Thyroid gland (tissue), 4 donors: Measurements from ENCODE around the gene DRG2. TPM values are rescaled to one million over a fixed set of nuclear protein-coding genes. Genes with fewer than 3 reads are reported as not detected.

ENCODE experiments used
- DNase-seq, 2 donors: peaks; one replicate each; pipeline ENCODE4 v3.0.0-alpha.2; 2019
- H3K27ac ChIP-seq, 3 donors: fragments of 200-600 bp; sonication (generic); 1 replicate in 2 of 3; 2 replicates in 1 of 3; pipeline ENCODE4 v1.5.1; 2016 to 2019; ENCODE audit warnings: mild to moderate bottlenecking in 1 of 3, moderate library complexity in 1 of 3
- H3K27me3 ChIP-seq: fragments of 200-600 bp; sonication (generic); one replicate; pipeline ENCODE4 v1.5.1; 2019
- H3K36me3 ChIP-seq, 2 donors: fragments of 200-600 bp; sonication (generic); one replicate each; pipeline ENCODE4 v1.5.1; 2016 to 2019
- H3K4me1 ChIP-seq, 2 donors: fragments of 200-600 bp; sonication (generic); one replicate each; pipeline ENCODE4 v1.5.1; 2017 to 2019
- H3K4me3 ChIP-seq, 3 donors: fragments of 200-600 bp; sonication (generic); replicated peaks in 1 of 3; 1 replicate in 2 of 3; 2 replicates in 1 of 3; pipeline ENCODE4 v1.5.1; 2016; ENCODE audit warnings: mild to moderate bottlenecking in 1 of 3
- H3K9me3 ChIP-seq: fragments of 200-600 bp; sonication (generic); one replicate; pipeline ENCODE4 v1.5.1; 2017
- POLR2A ChIP-seq, 2 donors: fragments of 450-650 bp; IDR thresholded peaks; one replicate each; pipeline ENCODE4 v1.6.1; 2017; ENCODE audit warnings: antibody characterized with exemption in 2 of 2, mild to moderate bottlenecking in 2 of 2, moderate library complexity in 1 of 2
- WGBS, 2 donors: methylation state at CpG; one replicate each; pipeline ENCODE4 v1.1.5; 2017; 5-methylcytosine and 5-hydroxymethylcytosine counted together
- intact Hi-C: fragments of 100-400 bp; cut with DNase I; formaldehyde crosslinking; loops from one replicate; pipeline ENCODE4 v1.15.1; 2023
- total RNA-seq, 4 donors: library from RNA; depleted of rRNA; stranded (reverse); fragments of >200 nt; gene quantifications; one replicate each; pipeline ENCODE4 v1.2.3, GENCODE V29; 2016
- TF ChIP-seq, protein P1 (sequence below), 6 experiments: fragments of 200-600 bp in 3 of 6; fragments of 450-650 bp in 3 of 6; sonication (generic) in 3 of 6; IDR thresholded peaks; one replicate each; pipeline ENCODE4 v1.5.1; 2016 to 2019; ENCODE audit warnings: antibody characterized with exemption in 6 of 6, mild to moderate bottlenecking in 2 of 6, inconsistent platforms in 1 of 6, moderate library complexity in 1 of 6

DRG2 gene
- total RNA-seq, 4 donors from 2014 or later: 35.3 to 88.8 (median 59.2) TPM

DNA sequence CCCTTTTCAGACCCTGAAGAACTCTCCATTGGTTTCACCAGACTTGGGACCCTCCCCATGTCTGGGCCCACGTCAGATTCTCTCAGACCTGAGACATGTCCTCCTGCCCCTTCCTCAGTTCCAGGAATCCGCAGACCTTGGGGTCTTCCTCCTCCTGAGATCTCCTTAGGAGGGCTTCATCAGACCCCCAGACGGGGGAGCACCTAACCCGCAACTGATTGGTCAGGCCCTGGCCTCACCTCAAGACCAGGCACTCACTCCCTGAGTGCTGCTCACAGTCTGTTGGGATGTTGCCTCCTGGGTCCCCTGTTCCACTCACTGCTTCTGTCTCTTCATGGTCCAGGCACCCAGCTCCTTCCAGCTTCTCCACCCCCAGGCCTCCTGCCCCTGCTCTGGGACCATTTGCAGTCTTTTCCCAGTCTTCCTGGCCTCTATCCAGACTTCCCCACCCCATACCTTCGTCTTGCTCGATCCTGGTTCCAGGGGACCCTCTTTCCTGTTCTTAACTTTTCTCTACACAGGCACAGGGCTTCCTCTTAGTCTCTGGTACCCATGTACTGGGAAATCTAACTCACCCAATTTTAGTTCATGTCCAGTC is 47.4 kb upstream of the DRG2 start:
- no peak for DNase-seq
- Histone ChIP-seq H3K27me3 (no peaks in the 10 kb centered on the region), H3K4me1 (peaks cover 26 to 32% of the 10 kb centered on the region in 2 donors), H3K27ac (peak overlapping the region in 2 of 3 donors; percentile 55 to 87), H3K9me3 (no peaks in the 10 kb centered on the region), H3K36me3 (no peaks in the 10 kb centered on the region), H3K4me3 (peak overlapping the region; percentile 61 to 88 (median 65))
- TF ChIP-seq POLR2A (IDR thresholded peaks at IDR 0.05): no peak
- TF ChIP-seq, protein P1, sequence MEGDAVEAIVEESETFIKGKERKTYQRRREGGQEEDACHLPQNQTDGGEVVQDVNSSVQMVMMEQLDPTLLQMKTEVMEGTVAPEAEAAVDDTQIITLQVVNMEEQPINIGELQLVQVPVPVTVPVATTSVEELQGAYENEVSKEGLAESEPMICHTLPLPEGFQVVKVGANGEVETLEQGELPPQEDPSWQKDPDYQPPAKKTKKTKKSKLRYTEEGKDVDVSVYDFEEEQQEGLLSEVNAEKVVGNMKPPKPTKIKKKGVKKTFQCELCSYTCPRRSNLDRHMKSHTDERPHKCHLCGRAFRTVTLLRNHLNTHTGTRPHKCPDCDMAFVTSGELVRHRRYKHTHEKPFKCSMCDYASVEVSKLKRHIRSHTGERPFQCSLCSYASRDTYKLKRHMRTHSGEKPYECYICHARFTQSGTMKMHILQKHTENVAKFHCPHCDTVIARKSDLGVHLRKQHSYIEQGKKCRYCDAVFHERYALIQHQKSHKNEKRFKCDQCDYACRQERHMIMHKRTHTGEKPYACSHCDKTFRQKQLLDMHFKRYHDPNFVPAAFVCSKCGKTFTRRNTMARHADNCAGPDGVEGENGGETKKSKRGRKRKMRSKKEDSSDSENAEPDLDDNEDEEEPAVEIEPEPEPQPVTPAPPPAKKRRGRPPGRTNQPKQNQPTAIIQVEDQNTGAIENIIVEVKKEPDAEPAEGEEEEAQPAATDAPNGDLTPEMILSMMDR (IDR thresholded peaks at IDR 0.05): no peak
- 22 to 30% methylated on average over 6 of the region's 6 CpGs for WGBS, 2 donors
- intact Hi-C loops: no loop called here

DNA sequence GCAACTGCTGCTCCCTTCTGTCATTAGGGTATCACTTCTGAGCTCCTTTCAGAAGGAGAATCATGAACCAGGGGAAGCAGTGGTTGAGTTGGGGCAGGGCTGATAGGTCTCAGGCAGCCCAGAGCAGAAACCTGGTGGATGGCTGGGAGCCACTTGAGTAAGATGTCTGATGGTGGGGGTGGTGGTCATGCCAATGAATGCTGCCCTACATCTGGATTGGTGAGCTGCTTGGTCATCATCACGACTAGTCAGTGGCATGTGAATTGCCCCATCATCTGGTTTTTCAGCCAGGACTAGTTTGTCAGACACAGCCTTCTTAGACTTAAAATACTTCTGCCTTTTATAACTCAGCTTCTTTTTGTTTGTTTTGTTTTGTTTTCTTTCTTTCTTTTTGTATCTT is 46.0 kb upstream of the DRG2 start:
- H3K4me1 ChIP-seq: peaks cover 26 to 32% of the 10 kb centered on the region in 2 donors
- H3K36me3 ChIP-seq: no peaks in the 10 kb centered on the region
- no peaks in the 10 kb centered on the region for H3K9me3 ChIP-seq
- intact Hi-C loops: no loop called here
- TF ChIP-seq, protein P1 (IDR thresholded peaks at IDR 0.05): no peak
- TF ChIP-seq POLR2A (IDR thresholded peaks at IDR 0.05): no peak
- no peak overlapping the region for H3K27ac ChIP-seq
- H3K27me3 ChIP-seq: no peaks in the 10 kb centered on the region
- DNase-seq: no peak
- no peak overlapping the region for H3K4me3 ChIP-seq
- 40 to 72% methylated on average over 1 of the region's 1 CpG for WGBS, 2 donors

DNA sequence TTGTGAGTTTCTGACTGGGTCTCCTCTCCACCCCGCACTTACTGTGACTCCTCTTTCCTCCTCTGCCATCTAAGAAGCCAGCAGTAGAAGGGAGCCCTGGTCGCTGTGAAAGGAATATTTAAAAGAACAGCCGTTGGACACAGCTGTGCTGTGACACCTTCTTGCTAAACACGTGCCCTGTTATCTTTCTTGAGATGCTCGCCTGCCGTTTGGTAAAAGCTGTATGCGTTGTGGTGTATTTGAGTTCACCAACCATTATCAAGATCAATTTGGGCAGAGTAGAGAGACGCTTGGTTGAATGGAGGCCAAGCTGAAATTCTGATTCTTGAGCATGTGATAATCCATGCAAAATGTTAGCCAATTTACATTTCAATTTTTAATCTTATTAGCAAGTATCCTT is 44.8 kb upstream of the DRG2 start:
- Histone ChIP-seq H3K9me3 (no peaks in the 10 kb centered on the region), H3K27me3 (no peaks in the 10 kb centered on the region), H3K36me3 (peaks cover 4 to 5% of the 10 kb centered on the region in 2 donors), H3K4me3 (no peak overlapping the region), H3K4me1 (peaks cover 23 to 27% of the 10 kb centered on the region in 2 donors), H3K27ac (no peak overlapping the region)
- TF ChIP-seq POLR2A (IDR thresholded peaks at IDR 0.05): no peak
- TF ChIP-seq, protein P1 (IDR thresholded peaks at IDR 0.05): no peak
- intact Hi-C loops: no loop called here
- 84 to 86% methylated on average over 8 of the region's 8 CpGs for WGBS, 2 donors
- no peak for DNase-seq

DNA sequence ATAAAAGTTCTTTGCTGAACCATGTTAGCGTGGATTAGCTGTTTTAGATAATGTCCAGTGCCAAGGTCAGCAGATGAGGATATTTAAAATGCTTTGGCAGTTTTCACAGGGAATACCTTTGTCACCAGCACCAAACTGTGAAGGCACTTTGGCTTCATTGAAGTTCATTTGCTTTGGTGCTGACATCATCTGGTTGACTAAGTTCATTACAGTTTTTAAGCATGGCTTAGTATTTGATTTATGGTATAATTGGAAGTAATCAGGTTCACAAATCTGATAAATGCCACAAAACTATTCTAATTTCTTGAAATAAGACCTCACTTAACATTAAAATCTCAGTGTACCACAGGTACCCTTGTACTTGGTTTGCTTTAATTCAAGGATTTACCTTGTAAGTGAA is 44.3 kb upstream of the DRG2 start:
- WGBS, 2 donors: 40 to 64% methylated on average over 1 of the region's 1 CpG
- H3K36me3 ChIP-seq: peaks cover 4 to 5% of the 10 kb centered on the region in 2 donors
- H3K9me3 ChIP-seq: no peaks in the 10 kb centered on the region

DNA sequence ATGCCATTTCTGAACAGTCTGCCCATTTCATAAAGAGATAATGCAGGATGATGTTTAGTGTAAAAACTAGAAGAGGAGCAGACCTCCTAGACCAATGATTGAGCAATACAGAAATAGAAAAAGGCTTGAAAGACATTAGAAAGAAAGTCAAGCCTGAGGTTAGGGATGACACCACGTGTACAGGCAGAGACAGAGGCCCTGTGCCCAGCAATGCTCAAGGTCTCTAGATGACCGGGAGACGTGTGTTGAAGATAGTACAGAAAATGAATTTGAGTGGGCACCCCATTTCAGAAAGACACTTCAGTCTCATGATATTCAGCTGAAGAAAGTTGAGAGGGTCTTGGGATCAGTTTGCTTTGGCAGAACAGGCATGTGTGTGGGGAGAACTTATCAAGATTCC is 43.1 kb upstream of the DRG2 start:
- H3K27ac ChIP-seq: no peak overlapping the region
- intact Hi-C loops: no loop called here
- H3K27me3 ChIP-seq: no peaks in the 10 kb centered on the region
- H3K4me1 ChIP-seq: peaks cover 16 to 21% of the 10 kb centered on the region in 2 donors
- WGBS, 2 donors: 89 to 92% methylated on average over 3 of the region's 3 CpGs
- peaks cover 4 to 5% of the 10 kb centered on the region in 2 donors for H3K36me3 ChIP-seq
- H3K9me3 ChIP-seq: no peaks in the 10 kb centered on the region
- no peak for DNase-seq
- TF ChIP-seq, protein P1 (IDR thresholded peaks at IDR 0.05): no peak
- no peak for TF ChIP-seq POLR2A (IDR thresholded peaks at IDR 0.05)
- H3K4me3 ChIP-seq: no peak overlapping the region

More for the DNA sequence above, 44.3 kb upstream of the DRG2 start:
- Histone ChIP-seq H3K4me1 (peaks cover 18 to 22% of the 10 kb centered on the region in 2 donors), H3K4me3 (no peak overlapping the region), H3K27ac (no peak overlapping the region), H3K27me3 (no peaks in the 10 kb centered on the region)
- intact Hi-C loops: no loop called here
- no peak for DNase-seq
- TF ChIP-seq, protein P1 (IDR thresholded peaks at IDR 0.05): peak in 4 of 6 experiments; percentile 24 to 41 (median 30)
- TF ChIP-seq POLR2A (IDR thresholded peaks at IDR 0.05): no peak
